ENCODE results near the gene CELF4.

- no peak for TF ChIP-seq CTCF (IDR thresholded peaks at IDR 0.05)
- no peak for TF ChIP-seq POLR2A (IDR thresholded peaks at IDR 0.05)
These were observed 317.3 kb downstream of the CELF4 start for GRCh38 chr18:37248281-37248680.

Measured in breast epithelium (tissue), 3 donors.